ENCODE data around the gene AKAP10. TPM values are rescaled to one million over a fixed set of nuclear protein-coding genes. Genes with fewer than 3 reads are reported as not detected.
"Not testable (repeated sequence)": the region's sequence is repeated elsewhere in the genome, so short reads cannot be mapped to it uniquely, and the experiment has no call there.

The AKAP10 gene
- total RNA-seq: 51.9 TPM
- 17.5 TPM for polyA plus RNA-seq

DNA sequence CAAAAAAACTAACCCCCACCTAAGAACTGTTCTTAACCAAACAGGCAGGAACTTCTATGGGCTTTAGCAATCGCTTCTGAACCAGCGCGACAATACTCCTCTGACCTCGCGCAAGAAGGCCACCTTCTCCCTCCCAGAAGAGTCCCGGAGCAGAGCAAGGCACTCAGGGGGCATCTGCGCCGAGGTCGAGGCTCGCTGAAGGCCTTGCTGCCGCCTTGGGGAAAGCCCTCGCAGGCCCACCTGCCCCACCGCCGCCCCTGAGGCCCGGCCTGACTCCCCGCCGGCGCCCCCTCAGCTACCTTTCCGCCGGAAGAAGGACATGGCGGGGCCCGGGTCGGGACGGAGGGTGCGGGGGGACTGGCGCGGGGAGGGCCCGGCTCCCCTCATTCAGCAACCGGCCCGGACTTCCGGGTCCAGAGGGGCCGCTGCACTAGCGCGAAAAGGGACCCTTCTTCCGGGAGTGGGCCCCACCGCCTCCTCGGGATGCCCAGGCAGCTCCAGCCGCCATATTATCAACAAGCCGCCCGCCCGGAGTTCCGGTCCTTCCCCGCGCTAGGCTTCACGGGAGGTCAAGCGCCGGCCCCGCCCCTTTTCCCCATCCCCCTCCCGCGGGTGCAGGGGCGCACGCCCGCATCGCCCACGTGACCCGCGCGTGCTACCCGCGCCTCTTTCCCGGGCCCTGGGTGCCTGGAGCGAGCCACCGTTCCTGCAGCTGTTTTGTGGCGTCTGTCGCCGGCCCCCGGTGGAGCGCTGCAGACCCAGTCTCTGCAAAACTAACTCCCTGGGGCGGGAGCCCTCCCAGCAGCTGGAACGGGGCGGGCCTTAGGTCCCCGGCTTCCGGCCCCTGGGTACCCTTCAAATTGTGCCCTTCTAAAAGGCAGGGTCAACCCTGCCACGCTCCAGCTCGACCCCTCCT lies at the start of gene AKAP10:
AKAP10 (minus strand) TSS at position 536 of the 916 bp plus-strand sequence; CDS start at position 387, 149 bp downstream.
- DNase-seq (ENCODE audit: extremely low spot score): peak; percentile 63
- H3K27ac ChIP-seq (ENCODE audit: low read depth): peak within 1 kb of the TSS; percentile 79
- WGBS: under 1% methylated on average over 75 of the region's 75 CpGs
- no peaks in the 10 kb centered on the region for H3K4me1 ChIP-seq (ENCODE audit: insufficient read depth)
- peak within 1 kb of the TSS; percentile 98 for H3K4me3 ChIP-seq (ENCODE audit: low read depth, low read length)
- H3K36me3 ChIP-seq (ENCODE audit: insufficient read depth): no peaks in the 10 kb centered on the region

GRCh38 chr17:20026960-20027359 lies 49.3 kb upstream of the AKAP10 start:
- DNase-seq (ENCODE audit: extremely low spot score): no peak
- Histone ChIP-seq H3K4me3 (ENCODE audit: low read depth, low read length) (no peak overlapping the region), H3K27ac (ENCODE audit: low read depth) (no peak overlapping the region), H3K4me1 (ENCODE audit: insufficient read depth) (no peaks in the 10 kb centered on the region), H3K36me3 (ENCODE audit: insufficient read depth) (no peaks in the 10 kb centered on the region)

- Histone ChIP-seq H3K4me1 (ENCODE audit: insufficient read depth) (no peaks in the 10 kb centered on the region), H3K36me3 (ENCODE audit: insufficient read depth) (no peaks in the 10 kb centered on the region), H3K27ac (ENCODE audit: low read depth) (no peak overlapping the region), H3K4me3 (ENCODE audit: low read depth, low read length) (no peak overlapping the region)
- DNase-seq (ENCODE audit: extremely low spot score): no peak
- WGBS: 76% methylated on average over 4 of the region's 4 CpGs
Observed at GRCh38 chr17:20022701-20023100, 45.1 kb upstream of the AKAP10 start.

GRCh38 chr17:20016475-20016992 lies 38.9 kb upstream of the AKAP10 start:
- not testable (repeated sequence) for H3K4me3 ChIP-seq (ENCODE audit: low read depth, low read length); H3K27ac ChIP-seq (ENCODE audit: low read depth); H3K36me3 ChIP-seq (ENCODE audit: insufficient read depth); H3K4me1 ChIP-seq (ENCODE audit: insufficient read depth); DNase-seq (ENCODE audit: extremely low spot score)
- 98% methylated on average over 32 of the region's 32 CpGs for WGBS

GRCh38 chr17:20012017-20012536 lies 34.4 kb upstream of the AKAP10 start:
- Histone ChIP-seq H3K4me1 (ENCODE audit: insufficient read depth) (peaks cover 5% of the 10 kb centered on the region), H3K4me3 (ENCODE audit: low read depth, low read length) (no peak overlapping the region), H3K36me3 (ENCODE audit: insufficient read depth) (no peaks in the 10 kb centered on the region), H3K27ac (ENCODE audit: low read depth) (no peak overlapping the region)
- DNase-seq (ENCODE audit: extremely low spot score): no peak
- whole genome bisulfite sequencing: 73% methylated on average over 2 of the region's 2 CpGs

GRCh38 chr17:20010936-20011335 lies 33.3 kb upstream of the AKAP10 start:
- Histone ChIP-seq H3K4me1 (ENCODE audit: insufficient read depth) (peaks cover 5% of the 10 kb centered on the region), H3K36me3 (ENCODE audit: insufficient read depth) (no peaks in the 10 kb centered on the region), H3K4me3 (ENCODE audit: low read depth, low read length) (no peak overlapping the region), H3K27ac (ENCODE audit: low read depth) (no peak overlapping the region)
- 71% methylated on average over 1 of the region's 1 CpG for WGBS
- no peak for DNase-seq (ENCODE audit: extremely low spot score)

- Histone ChIP-seq H3K27ac (ENCODE audit: low read depth) (no peak overlapping the region), H3K4me1 (ENCODE audit: insufficient read depth) (peaks cover 5% of the 10 kb centered on the region), H3K4me3 (ENCODE audit: low read depth, low read length) (peak overlapping the region; percentile 52), H3K36me3 (ENCODE audit: insufficient read depth) (no peaks in the 10 kb centered on the region)
- no peak for DNase-seq (ENCODE audit: extremely low spot score)
- 19% methylated on average over 11 of the region's 11 CpGs for WGBS
Observed at GRCh38 chr17:20010099-20010863, 32.7 kb upstream of the AKAP10 start.

DNA sequence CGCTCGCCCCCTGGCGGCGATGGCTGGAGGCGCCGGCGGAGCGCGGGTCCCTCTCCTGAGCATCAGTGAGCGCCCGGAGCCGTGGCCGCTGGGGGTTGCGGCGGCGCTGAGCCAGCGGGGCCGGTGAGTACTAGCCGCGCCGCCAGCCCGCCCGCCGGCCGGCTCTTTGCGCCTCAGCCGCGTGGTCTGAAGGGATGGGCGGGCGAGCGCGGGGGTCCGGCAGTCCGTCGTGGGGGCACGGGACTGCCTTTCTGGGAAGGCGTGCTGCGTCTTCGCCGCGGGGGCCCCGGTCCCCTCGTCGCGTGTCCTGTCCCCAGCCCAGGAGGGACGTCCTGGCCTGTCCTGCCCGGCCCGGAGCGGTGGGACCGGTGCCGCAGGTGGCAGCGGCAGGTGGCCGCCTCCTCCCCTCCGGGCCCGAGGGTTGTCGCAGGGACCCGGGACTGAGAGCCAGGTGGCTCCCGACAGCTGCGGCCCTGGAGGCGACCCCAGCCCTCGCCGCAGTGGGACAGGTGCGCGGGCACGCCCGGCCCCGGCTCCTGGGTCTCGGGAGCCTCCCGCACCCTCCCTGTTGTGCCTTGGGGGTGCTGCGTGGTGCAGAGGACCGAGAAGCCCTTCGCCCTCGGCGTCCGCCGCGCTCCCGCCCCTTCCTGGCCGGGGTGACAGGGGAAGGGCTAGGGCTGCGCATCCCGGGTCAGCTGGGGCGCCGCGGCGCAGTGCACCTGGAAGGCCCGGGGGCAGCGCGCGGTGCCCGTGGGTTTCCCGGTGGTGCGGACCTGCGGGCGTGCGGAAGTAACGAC lies 31.9 kb upstream of the AKAP10 start, which contains the start of gene SPECC1:
SPECC1 (plus strand) TSS at position 58 of the 797 bp plus-strand sequence. CDS start 87,293 bp downstream, outside the sequence.
- no peaks in the 10 kb centered on the region for H3K36me3 ChIP-seq (ENCODE audit: insufficient read depth)
- H3K4me3 ChIP-seq (ENCODE audit: low read depth, low read length): peak within 1 kb of the TSS; percentile 52

DNA sequence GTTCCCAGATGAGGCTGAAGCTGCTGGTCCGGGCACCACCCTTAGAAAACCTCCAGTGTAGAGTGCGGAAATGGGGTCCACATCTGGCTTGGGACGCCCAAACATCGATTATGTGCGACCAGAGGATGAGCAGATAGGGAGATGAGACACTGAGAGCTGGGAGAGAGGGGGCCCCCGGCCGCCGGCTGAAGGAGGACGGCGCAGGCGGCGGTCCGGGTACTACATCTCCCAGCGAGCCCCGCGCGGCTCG lies 31.3 kb upstream of the AKAP10 start:
- Histone ChIP-seq H3K4me3 (ENCODE audit: low read depth, low read length) (peak overlapping the region; percentile 52), H3K36me3 (ENCODE audit: insufficient read depth) (no peaks in the 10 kb centered on the region), H3K4me1 (ENCODE audit: insufficient read depth) (peaks cover 5% of the 10 kb centered on the region), H3K27ac (ENCODE audit: low read depth) (no peak overlapping the region)
- DNase-seq (ENCODE audit: extremely low spot score): no peak
- WGBS: under 1% methylated on average over 18 of the region's 18 CpGs

More for the DNA sequence above, 31.9 kb upstream of the AKAP10 start, which contains the start of gene SPECC1:
- H3K4me1 ChIP-seq (ENCODE audit: insufficient read depth): peaks cover 5% of the 10 kb centered on the region
- DNase-seq (ENCODE audit: extremely low spot score): no peak
- under 1% methylated on average over 96 of the region's 96 CpGs for whole genome bisulfite sequencing
- H3K27ac ChIP-seq (ENCODE audit: low read depth): no peak within 1 kb of the TSS

DNA sequence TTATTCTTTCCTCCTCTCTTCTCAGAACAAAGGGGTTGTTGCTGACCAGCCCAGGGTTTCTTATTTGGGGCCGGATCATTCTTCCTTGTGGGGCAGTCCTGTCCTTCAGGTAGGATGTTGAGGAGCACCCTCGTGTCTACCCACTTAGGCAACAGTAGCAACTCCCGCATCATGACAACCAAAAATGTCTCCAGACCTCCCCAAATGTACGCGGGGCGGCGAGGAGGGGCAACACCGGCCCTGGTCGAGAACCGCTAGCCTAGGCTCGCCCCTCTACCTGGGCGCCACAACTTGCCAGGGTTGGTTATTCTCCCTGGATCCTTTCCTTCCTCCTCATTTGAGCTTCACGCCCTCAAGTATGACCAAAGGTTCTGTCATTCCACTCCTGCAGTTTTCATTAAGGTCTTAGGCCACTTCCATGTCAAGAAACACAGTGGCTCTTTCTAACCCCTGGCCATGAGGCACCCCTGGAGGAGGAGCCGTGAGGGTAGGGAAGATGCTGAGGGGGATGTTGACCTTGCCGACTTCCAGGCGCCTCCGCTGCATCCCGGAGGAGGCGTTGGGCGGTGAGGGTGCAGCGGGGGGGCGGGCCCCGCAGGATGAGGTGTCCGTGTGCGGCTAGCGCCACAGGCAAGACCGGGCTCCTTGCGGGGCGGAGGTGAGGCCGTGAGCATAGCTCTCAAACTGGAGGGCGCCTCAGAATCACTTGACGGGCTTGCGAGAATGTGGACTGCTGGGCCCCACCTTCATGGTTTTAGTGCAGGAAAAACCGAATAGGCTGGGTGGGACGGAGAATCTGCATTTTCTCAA lies 30.8 kb upstream of the AKAP10 start:
- Histone ChIP-seq H3K4me3 (ENCODE audit: low read depth, low read length) (peak overlapping the region; percentile 52), H3K27ac (ENCODE audit: low read depth) (no peak overlapping the region), H3K4me1 (ENCODE audit: insufficient read depth) (peaks cover 5% of the 10 kb centered on the region), H3K36me3 (ENCODE audit: insufficient read depth) (no peaks in the 10 kb centered on the region)
- DNase-seq (ENCODE audit: extremely low spot score): no peak
- 26% methylated on average over 35 of the region's 35 CpGs for whole genome bisulfite sequencing

DNA sequence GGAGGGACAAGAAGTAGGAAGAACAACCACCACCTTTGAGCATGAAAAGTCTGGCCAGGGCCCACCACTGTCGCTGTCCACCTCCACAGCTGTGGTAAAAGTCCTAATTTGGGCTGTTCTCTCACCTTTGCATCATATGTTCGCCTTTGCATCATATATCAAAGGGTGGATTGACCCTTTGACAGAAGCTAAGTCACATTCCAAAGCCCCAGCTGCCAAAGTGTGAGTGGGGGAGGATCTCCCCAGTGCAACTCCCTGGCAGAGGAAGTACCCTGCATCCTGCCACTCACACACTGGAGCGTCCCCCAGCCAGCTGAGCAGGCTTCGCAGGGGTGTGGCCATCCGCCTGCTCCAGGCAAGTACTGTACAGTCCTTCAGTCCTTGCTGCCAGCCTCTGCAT lies 18.9 kb upstream of the AKAP10 start:
- no peak for DNase-seq (ENCODE audit: extremely low spot score)
- Histone ChIP-seq H3K36me3 (ENCODE audit: insufficient read depth) (no peaks in the 10 kb centered on the region), H3K27ac (ENCODE audit: low read depth) (no peak overlapping the region), H3K4me1 (ENCODE audit: insufficient read depth) (no peaks in the 10 kb centered on the region), H3K4me3 (ENCODE audit: low read depth, low read length) (no peak overlapping the region)
- 52% methylated on average over 5 of the region's 5 CpGs for WGBS

GRCh38 chr17:19996086-19996485 lies 18.5 kb upstream of the AKAP10 start:
- H3K27ac ChIP-seq (ENCODE audit: low read depth): no peak overlapping the region
- no peaks in the 10 kb centered on the region for H3K36me3 ChIP-seq (ENCODE audit: insufficient read depth)
- 85% methylated on average over 1 of the region's 1 CpG for WGBS
- H3K4me1 ChIP-seq (ENCODE audit: insufficient read depth): no peaks in the 10 kb centered on the region
- H3K4me3 ChIP-seq (ENCODE audit: low read depth, low read length): no peak overlapping the region
- no peak for DNase-seq (ENCODE audit: extremely low spot score)

Data from urinary bladder (tissue), 4 donors.